ENCODE data around the gene C2CD2. TPM values are rescaled to one million over a fixed set of nuclear protein-coding genes. Genes with fewer than 3 reads are reported as not detected.

The C2CD2 gene
- total RNA-seq, 1 donor from 2014 or later, result 9.5 TPM

GRCh38 chr21:41901782-41902181, 52.0 kb downstream of the C2CD2 start:
- no peaks in the 10 kb centered on the region for H3K27me3 Mint-ChIP-seq (ENCODE audit: insufficient read depth)
- intact Hi-C loops (cut with micrococcal nuclease), result loop anchor here (1.0 to 2.0 kb wide), 3 partner anchors 22 to 107 kb away; partner anchors contain the start of gene PRDM15
- H3K36me3 Mint-ChIP-seq (ENCODE audit: low read depth), result peaks cover 9% of the 10 kb centered on the region
- peaks cover 26% of the 10 kb centered on the region for H3K4me1 Mint-ChIP-seq (ENCODE audit: low read depth)
- H3K9me3 Mint-ChIP-seq, result no peaks in the 10 kb centered on the region
- H3K4me3 Mint-ChIP-seq, result no peak overlapping the region
- H3K27ac Mint-ChIP-seq, result no peak overlapping the region
- DNase-seq (ENCODE audit: low spot score), result no peak

DNA sequence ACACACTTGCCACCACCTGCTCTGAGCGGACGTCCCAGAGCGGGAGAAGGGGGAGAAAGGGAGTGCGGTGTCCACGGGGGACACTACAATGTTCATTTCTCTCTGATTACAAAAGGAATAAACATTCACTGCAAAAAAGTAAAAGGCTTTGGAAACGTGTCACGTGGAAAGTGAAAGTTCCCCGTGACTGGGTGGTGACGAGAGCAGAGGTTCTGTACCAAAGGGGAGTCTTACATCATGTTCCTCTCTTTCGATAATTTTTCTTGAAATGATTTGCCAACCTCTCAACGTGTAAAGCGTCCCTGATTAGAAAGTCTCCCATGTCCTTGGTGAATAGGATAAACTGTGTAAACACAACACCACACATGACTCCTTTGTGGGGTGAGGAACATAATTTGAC, 52.7 kb downstream of the C2CD2 start:
- no peak overlapping the region for H3K4me3 Mint-ChIP-seq
- H3K27ac Mint-ChIP-seq, result peak overlapping the region; percentile 44
- no peak for DNase-seq (ENCODE audit: low spot score)
- peaks cover 9% of the 10 kb centered on the region for H3K36me3 Mint-ChIP-seq (ENCODE audit: low read depth)
- H3K4me1 Mint-ChIP-seq (ENCODE audit: low read depth), result peaks cover 28% of the 10 kb centered on the region
- intact Hi-C loops (cut with micrococcal nuclease), result loop anchor here (1.0 to 2.0 kb wide), 3 partner anchors 22 to 108 kb away; partner anchors contain the start of gene PRDM15
- H3K27me3 Mint-ChIP-seq (ENCODE audit: insufficient read depth), result no peaks in the 10 kb centered on the region
- no peaks in the 10 kb centered on the region for H3K9me3 Mint-ChIP-seq

DNA sequence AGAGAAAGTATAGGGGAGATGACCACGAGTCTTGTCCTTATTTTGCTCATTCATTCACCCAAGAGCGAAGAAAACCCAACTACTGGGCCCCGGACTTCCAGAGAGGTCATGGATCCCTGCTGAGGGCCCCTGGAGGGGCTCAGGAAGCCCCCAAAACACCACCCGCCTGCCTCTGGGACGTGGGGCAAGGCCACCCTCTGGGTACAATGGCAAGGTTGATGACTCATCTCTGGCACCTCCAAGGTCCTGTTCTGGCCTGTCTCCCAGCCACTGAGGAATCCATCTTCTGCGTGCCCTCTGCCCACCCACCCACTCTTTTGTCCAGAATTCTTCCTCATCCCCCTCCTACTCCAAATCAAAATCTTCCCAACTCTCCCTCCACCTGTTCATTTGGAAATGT, 53.4 kb downstream of the C2CD2 start:
- H3K9me3 Mint-ChIP-seq, result no peaks in the 10 kb centered on the region
- peaks cover 9% of the 10 kb centered on the region for H3K36me3 Mint-ChIP-seq (ENCODE audit: low read depth)
- H3K27me3 Mint-ChIP-seq (ENCODE audit: insufficient read depth), result no peaks in the 10 kb centered on the region
- intact Hi-C loops (cut with micrococcal nuclease), result loop anchor here (2.0 kb wide), 1 partner anchor 108 kb away; no protein-coding TSS in a partner anchor
- no peak for DNase-seq (ENCODE audit: low spot score)
- H3K4me1 Mint-ChIP-seq (ENCODE audit: low read depth), result peaks cover 34% of the 10 kb centered on the region
- no peak overlapping the region for H3K4me3 Mint-ChIP-seq
- no peak overlapping the region for H3K27ac Mint-ChIP-seq

DNA sequence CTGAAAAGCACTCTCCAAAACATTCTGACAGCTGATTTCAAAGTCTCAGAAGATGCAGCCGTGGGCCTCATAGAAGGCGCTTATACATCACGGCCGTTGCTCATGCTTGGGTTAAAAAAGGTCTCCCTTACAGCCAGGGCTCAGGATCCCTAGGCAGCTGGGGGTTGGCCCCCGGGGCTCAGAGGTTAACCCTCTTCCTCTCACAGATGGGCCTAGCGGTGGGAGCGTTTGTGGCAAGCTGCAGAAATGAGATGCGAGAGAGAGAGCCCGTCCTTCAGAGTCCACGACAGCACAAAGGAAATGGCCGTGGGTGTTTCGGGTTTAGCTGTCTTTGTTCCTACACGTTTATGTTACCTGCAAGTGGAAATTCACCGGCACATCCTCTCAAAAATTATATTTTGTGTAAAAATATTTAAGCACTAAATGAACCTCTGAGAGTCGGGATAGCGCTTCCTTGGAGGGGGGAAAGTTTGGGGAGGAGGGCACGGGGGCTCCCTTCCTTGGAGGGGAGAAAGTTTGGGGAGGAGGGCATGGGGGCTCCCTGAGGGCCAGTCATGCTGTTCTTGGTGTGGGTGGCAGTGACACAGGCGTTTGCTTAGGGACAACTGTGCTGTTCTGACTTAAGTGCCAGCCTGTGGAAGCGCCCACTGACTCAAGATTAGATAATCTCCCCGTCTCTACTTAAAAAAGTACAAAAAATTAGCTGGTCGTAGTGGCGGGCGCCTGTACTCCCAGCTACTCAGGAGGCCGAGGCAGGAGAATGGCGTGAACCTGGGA, 54.2 kb downstream of the C2CD2 start:
- peak overlapping the region; percentile 83 for H3K27ac Mint-ChIP-seq
- peak overlapping the region; percentile 51 for H3K4me3 Mint-ChIP-seq
- intact Hi-C loops (cut with micrococcal nuclease), result loop anchor here (2.0 kb wide), 1 partner anchor 109 kb away; no protein-coding TSS in a partner anchor
- H3K36me3 Mint-ChIP-seq (ENCODE audit: low read depth), result peaks cover 9% of the 10 kb centered on the region
- DNase-seq (ENCODE audit: low spot score), result no peak
- no peaks in the 10 kb centered on the region for H3K9me3 Mint-ChIP-seq
- peaks cover 34% of the 10 kb centered on the region for H3K4me1 Mint-ChIP-seq (ENCODE audit: low read depth)
- no peaks in the 10 kb centered on the region for H3K27me3 Mint-ChIP-seq (ENCODE audit: insufficient read depth)

GRCh38 chr21:41898998-41899397, 54.8 kb downstream of the C2CD2 start:
- Mint-ChIP-seq H3K27me3 (ENCODE audit: insufficient read depth) (no peaks in the 10 kb centered on the region), H3K4me1 (ENCODE audit: low read depth) (peaks cover 34% of the 10 kb centered on the region), H3K4me3 (no peak overlapping the region), H3K27ac (peak overlapping the region; percentile 83), H3K36me3 (ENCODE audit: low read depth) (peaks cover 9% of the 10 kb centered on the region), H3K9me3 (no peaks in the 10 kb centered on the region)
- intact Hi-C loops (cut with micrococcal nuclease), result no loop called here
- no peak for DNase-seq (ENCODE audit: low spot score)

- no peaks in the 10 kb centered on the region for H3K9me3 Mint-ChIP-seq
- no peaks in the 10 kb centered on the region for H3K27me3 Mint-ChIP-seq (ENCODE audit: insufficient read depth)
- intact Hi-C loops (cut with micrococcal nuclease), result no loop called here
These were observed 56.1 kb downstream of the C2CD2 start for GRCh38 chr21:41897700-41898099.

GRCh38 chr21:41897047-41897669, 56.7 kb downstream of the C2CD2 start:
- H3K27ac Mint-ChIP-seq, result no peak overlapping the region
- H3K36me3 Mint-ChIP-seq (ENCODE audit: low read depth), result peaks cover 6% of the 10 kb centered on the region
- no peak for DNase-seq (ENCODE audit: low spot score)
- H3K4me3 Mint-ChIP-seq, result no peak overlapping the region
- no peaks in the 10 kb centered on the region for H3K27me3 Mint-ChIP-seq (ENCODE audit: insufficient read depth)
- no peaks in the 10 kb centered on the region for H3K9me3 Mint-ChIP-seq
- intact Hi-C loops (cut with micrococcal nuclease), result no loop called here
- peaks cover 34% of the 10 kb centered on the region for H3K4me1 Mint-ChIP-seq (ENCODE audit: low read depth)

More at GRCh38 chr21:41897700-41898099, 56.1 kb downstream of the C2CD2 start:
- no peak overlapping the region for H3K27ac Mint-ChIP-seq
- peaks cover 9% of the 10 kb centered on the region for H3K36me3 Mint-ChIP-seq (ENCODE audit: low read depth)
- no peak overlapping the region for H3K4me3 Mint-ChIP-seq
- DNase-seq (ENCODE audit: low spot score), result no peak
- peaks cover 34% of the 10 kb centered on the region for H3K4me1 Mint-ChIP-seq (ENCODE audit: low read depth)

- no peaks in the 10 kb centered on the region for H3K36me3 Mint-ChIP-seq (ENCODE audit: low read depth)
- H3K4me1 Mint-ChIP-seq (ENCODE audit: low read depth), result peaks cover 26% of the 10 kb centered on the region
These were observed 58.0 kb downstream of the C2CD2 start for GRCh38 chr21:41895643-41896493.

DNA sequence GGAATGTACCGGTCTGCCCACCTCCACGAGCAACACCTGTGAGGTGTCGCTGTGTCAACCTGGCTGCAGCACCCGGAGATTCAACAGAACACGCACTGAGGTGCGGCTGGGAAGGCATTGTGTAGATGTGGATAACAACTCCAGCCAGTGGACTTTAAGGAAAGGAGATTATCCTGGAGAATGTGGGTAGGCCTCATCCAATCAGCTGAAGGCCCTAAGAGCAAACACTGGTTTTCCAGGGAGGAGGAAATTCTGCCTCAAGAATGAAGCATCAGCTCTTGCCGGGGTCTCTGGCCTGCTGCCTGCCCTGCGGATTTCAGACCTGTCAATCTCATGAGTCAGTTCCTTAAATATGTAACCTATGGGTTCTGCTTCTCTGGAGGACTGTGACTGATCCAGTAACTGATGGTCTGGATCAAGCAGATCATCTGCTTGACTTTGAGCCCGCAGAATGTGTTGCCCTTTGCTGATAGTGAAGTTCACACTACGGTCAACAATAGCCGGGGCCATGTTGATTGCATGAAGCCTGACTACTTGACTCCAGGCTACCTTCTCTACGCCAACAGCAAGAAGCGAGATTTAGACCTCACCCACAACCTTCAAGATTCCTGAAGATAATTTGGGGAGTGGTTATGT, 58.8 kb downstream of the C2CD2 start:
- intact Hi-C loops (cut with micrococcal nuclease), result no loop called here
- Mint-ChIP-seq H3K9me3 (no peaks in the 10 kb centered on the region), H3K36me3 (ENCODE audit: low read depth) (no peaks in the 10 kb centered on the region), H3K27me3 (ENCODE audit: insufficient read depth) (no peaks in the 10 kb centered on the region), H3K27ac (no peak overlapping the region), H3K4me3 (no peak overlapping the region), H3K4me1 (ENCODE audit: low read depth) (peaks cover 22% of the 10 kb centered on the region)
- no peak for DNase-seq (ENCODE audit: low spot score)

More at GRCh38 chr21:41895643-41896493, 58.0 kb downstream of the C2CD2 start:
- no peaks in the 10 kb centered on the region for H3K9me3 Mint-ChIP-seq
- H3K27ac Mint-ChIP-seq, result no peak overlapping the region
- no peaks in the 10 kb centered on the region for H3K27me3 Mint-ChIP-seq (ENCODE audit: insufficient read depth)
- H3K4me3 Mint-ChIP-seq, result no peak overlapping the region
- no peak for DNase-seq (ENCODE audit: low spot score)
- intact Hi-C loops (cut with micrococcal nuclease), result no loop called here

- H3K4me1 Mint-ChIP-seq (ENCODE audit: low read depth), result peaks cover 19% of the 10 kb centered on the region
- intact Hi-C loops (cut with micrococcal nuclease), result no loop called here
- no peak for DNase-seq (ENCODE audit: low spot score)
These were observed 59.3 kb downstream of the C2CD2 start for GRCh38 chr21:41894511-41894910.

DNA sequence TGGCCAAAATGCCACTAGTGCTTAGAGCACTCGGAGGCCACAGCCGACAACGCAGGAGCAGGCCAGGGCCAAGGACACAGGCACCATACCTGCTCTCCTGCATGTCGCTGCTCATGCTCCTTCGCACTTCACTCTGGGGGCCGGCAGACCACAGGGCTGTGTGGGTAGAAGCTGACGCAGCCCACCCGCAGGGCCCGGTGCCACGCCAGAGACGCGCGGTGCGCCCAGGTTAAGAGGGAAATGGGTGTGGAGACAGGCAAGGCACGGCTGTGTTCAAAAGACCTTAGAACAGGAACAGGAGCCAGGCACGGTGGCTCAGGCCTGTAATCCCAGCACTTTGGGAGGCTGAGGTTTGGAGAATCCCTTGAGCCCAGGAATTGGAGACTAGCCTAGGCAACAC, 61.1 kb downstream of the C2CD2 start:
- H3K36me3 Mint-ChIP-seq (ENCODE audit: low read depth), result no peaks in the 10 kb centered on the region
- intact Hi-C loops (cut with micrococcal nuclease), result no loop called here
- H3K27me3 Mint-ChIP-seq (ENCODE audit: insufficient read depth), result no peaks in the 10 kb centered on the region
- no peak for DNase-seq (ENCODE audit: low spot score)
- H3K4me1 Mint-ChIP-seq (ENCODE audit: low read depth), result peaks cover 7% of the 10 kb centered on the region
- H3K9me3 Mint-ChIP-seq, result no peaks in the 10 kb centered on the region
- H3K27ac Mint-ChIP-seq, result no peak overlapping the region
- no peak overlapping the region for H3K4me3 Mint-ChIP-seq

More at GRCh38 chr21:41894511-41894910, 59.3 kb downstream of the C2CD2 start:
- H3K36me3 Mint-ChIP-seq (ENCODE audit: low read depth), result no peaks in the 10 kb centered on the region
- no peak overlapping the region for H3K27ac Mint-ChIP-seq
- no peak overlapping the region for H3K4me3 Mint-ChIP-seq
- H3K9me3 Mint-ChIP-seq, result no peaks in the 10 kb centered on the region
- no peaks in the 10 kb centered on the region for H3K27me3 Mint-ChIP-seq (ENCODE audit: insufficient read depth)

DNA sequence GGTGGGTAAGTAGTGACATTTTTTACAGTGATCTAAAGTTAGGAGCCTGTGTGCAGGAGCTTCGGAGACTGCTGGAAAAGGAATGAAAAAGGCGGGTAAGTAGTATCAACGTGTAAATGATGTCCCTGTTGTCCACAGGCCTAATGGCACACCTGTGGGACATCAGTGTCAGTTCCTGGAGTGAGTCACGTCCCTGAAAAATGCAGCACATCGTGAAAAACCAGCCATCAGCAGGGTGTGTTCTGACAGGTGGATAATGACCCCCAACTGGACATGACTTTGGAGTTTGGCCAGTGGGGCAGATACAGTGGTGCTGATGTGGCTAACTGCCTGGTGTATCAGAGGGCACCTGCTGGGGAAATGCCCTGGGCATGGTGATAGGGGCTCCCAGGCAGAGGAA, 62.7 kb downstream of the C2CD2 start:
- no peak overlapping the region for H3K4me3 Mint-ChIP-seq
- peaks cover 6% of the 10 kb centered on the region for H3K4me1 Mint-ChIP-seq (ENCODE audit: low read depth)
- no peaks in the 10 kb centered on the region for H3K36me3 Mint-ChIP-seq (ENCODE audit: low read depth)
- intact Hi-C loops (cut with micrococcal nuclease), result no loop called here
- no peaks in the 10 kb centered on the region for H3K9me3 Mint-ChIP-seq
- H3K27me3 Mint-ChIP-seq (ENCODE audit: insufficient read depth), result peaks cover 2% of the 10 kb centered on the region
- H3K27ac Mint-ChIP-seq, result no peak overlapping the region
- no peak for DNase-seq (ENCODE audit: low spot score)

All from activated T-helper 1 cell treated with anti-CD3 and anti-CD28 coated beads, Interleukin-12 subunit alpha, Interleukin-12 subunit beta, Interleukin-2, Interleukin-4 antibody, amounts not matched to agents 30 ng/mL and 10 ng/mL and 1 ng/mL, durations not matched to agents 14 hours and 24 hours and 36 hours (primary cell).